HEK293T (cell line): ENCODE data around the gene SHANK3.

Source experiments
- CTCF ChIA-PET: fragments of 350-600 bp; formaldehyde crosslinking; extraction: SDS; loops from one replicate; lab custom pipeline; 2021; ENCODE audit warnings: antibody characterized with exemption, inconsistent platforms; lab: Yijun Ruan, JAX
- POLR2A ChIA-PET: fragments of 350-600 bp; formaldehyde crosslinking; extraction: SDS; loops from one replicate; lab custom pipeline; 2020; ENCODE audit warnings: antibody characterized with exemption, inconsistent platforms; lab: Yijun Ruan, JAX
- DNase-seq: peaks from one replicate; pipeline ENCODE4 v3.0.0; 2012; ENCODE audit warnings: mixed read lengths; ENCODE audit errors: extremely low spot score
- ARNT ChIP-seq: fragments of 450-650 bp; IDR thresholded peaks from 2 replicates; pipeline ENCODE4 v1.6.1; 2017; ENCODE audit warnings: mild to moderate bottlenecking
- BHLHE40 ChIP-seq: fragments of 450-650 bp; IDR thresholded peaks from 2 replicates; pipeline ENCODE4 v1.6.1; 2016; ENCODE audit warnings: mild to moderate bottlenecking, moderate library complexity, borderline replicate concordance
- CTBP1 ChIP-seq: fragments of 450-650 bp; IDR thresholded peaks from 2 replicates; pipeline ENCODE4 v1.6.1; 2016; ENCODE audit warnings: borderline replicate concordance
- ELF4 ChIP-seq: fragments of 450-650 bp; IDR thresholded peaks from 2 replicates; pipeline ENCODE4 v1.6.1; 2017; ENCODE audit warnings: antibody characterized with exemption
- FOXA1 ChIP-seq: fragments of 450-650 bp; IDR thresholded peaks from 2 replicates; pipeline ENCODE4 v1.6.1; 2016; ENCODE audit warnings: mild to moderate bottlenecking
- FOXK2 ChIP-seq: fragments of 450-650 bp; IDR thresholded peaks from 2 replicates; pipeline ENCODE4 v1.6.1; 2016; ENCODE audit warnings: mild to moderate bottlenecking
- FOXM1 ChIP-seq: fragments of 450-650 bp; IDR thresholded peaks from 2 replicates; pipeline ENCODE4 v1.6.1; 2017; ENCODE audit warnings: mild to moderate bottlenecking, borderline replicate concordance
- HDGF ChIP-seq: fragments of 450-650 bp; IDR thresholded peaks from 2 replicates; pipeline ENCODE4 v1.6.1; 2017; ENCODE audit warnings: antibody characterized with exemption, borderline replicate concordance
- L3MBTL2 ChIP-seq: fragments of 450-650 bp; conservative IDR thresholded peaks from 2 replicates; pipeline ENCODE4 v1.6.1; 2016; ENCODE audit warnings: mild to moderate bottlenecking
- LEF1 ChIP-seq: fragments of 450-650 bp; IDR thresholded peaks from 2 replicates; pipeline ENCODE4 v1.6.1; 2017; ENCODE audit warnings: mild to moderate bottlenecking, borderline replicate concordance
- NFRKB ChIP-seq: fragments of 450-650 bp; IDR thresholded peaks from 2 replicates; pipeline ENCODE4 v1.6.1; 2016; ENCODE audit warnings: mild to moderate bottlenecking, moderate library complexity
- PKNOX1 ChIP-seq: fragments of 450-650 bp; IDR thresholded peaks from 2 replicates; pipeline ENCODE4 v1.6.1; 2016
- SP1 ChIP-seq: fragments of 450-650 bp; IDR thresholded peaks from 2 replicates; pipeline ENCODE4 v1.6.1; 2017
- SUZ12 ChIP-seq: fragments of 450-650 bp; IDR thresholded peaks from 2 replicates; pipeline ENCODE4 v1.6.1; 2016; ENCODE audit warnings: mild to moderate bottlenecking
- TARDBP ChIP-seq: fragments of 450-650 bp; IDR thresholded peaks from 2 replicates; pipeline ENCODE4 v1.6.1; 2016
- ZNF384 ChIP-seq: fragments of 450-650 bp; IDR thresholded peaks from 2 replicates; pipeline ENCODE4 v1.6.1; 2016

Gene SHANK3

GRCh38 chr22:50701076-50701419 is 28.4 kb downstream of the SHANK3 start:
- CTCF ChIA-PET: no interaction called here
- DNase-seq: no peak
- POLR2A ChIA-PET: no interaction called here
- TF ChIP-seq TARDBP (no peak), SUZ12 (no peak), CTBP1 (no peak), HDGF (no peak), L3MBTL2 (no peak), BHLHE40 (no peak), NFRKB (no peak), LEF1 (no peak), SP1 (no peak), FOXA1 (no peak), FOXK2 (no peak), ZNF384 (no peak), ELF4 (no peak), FOXM1 (no peak), ARNT (no peak), PKNOX1 (no peak)

- TF ChIP-seq FOXA1 (no peak), SUZ12 (no peak), ZNF384 (no peak), FOXM1 (no peak), TARDBP (no peak), ARNT (no peak), HDGF (no peak), BHLHE40 (no peak)
- ChIA-PET POLR2A (no interaction called here), CTCF (interaction anchor here (1.5 kb wide), 1 partner anchor 176 kb away, joined by 6 read pairs; the partner anchor contains the start of gene SCO2)
- DNase-seq: no peak
Observed at GRCh38 chr22:50701428-50702154, 29.0 kb downstream of the SHANK3 start.

GRCh38 chr22:50702261-50702671 is 29.6 kb downstream of the SHANK3 start:
- CTCF ChIA-PET: interaction anchor here (1.5 kb wide), 1 partner anchor 177 kb away, joined by 6 read pairs; the partner anchor contains the start of gene SCO2
- TF ChIP-seq SP1 (no peak), BHLHE40 (no peak), SUZ12 (no peak), L3MBTL2 (no peak), ZNF384 (no peak), FOXM1 (no peak), NFRKB (no peak), TARDBP (no peak), FOXK2 (no peak), LEF1 (no peak), ELF4 (no peak), ARNT (no peak), HDGF (no peak), CTBP1 (no peak), FOXA1 (no peak), PKNOX1 (no peak)
- DNase-seq: no peak
- POLR2A ChIA-PET: no interaction called here

- ChIA-PET POLR2A (interaction anchor here (0.7 kb wide), 1 partner anchor 140 kb away, joined by 3 read pairs; no protein-coding TSS in a partner anchor), CTCF (interaction anchor here (1.5 kb wide), 1 partner anchor 178 kb away, joined by 6 read pairs; the partner anchor contains the start of gene SCO2)
- no peak for DNase-seq
- TF ChIP-seq ZNF384 (no peak), FOXM1 (no peak), BHLHE40 (no peak), PKNOX1 (no peak), HDGF (no peak)
Observed at GRCh38 chr22:50702821-50703725, 30.4 kb downstream of the SHANK3 start.

- no peak for DNase-seq
- ChIA-PET POLR2A (no interaction called here), CTCF (no interaction called here)
- TF ChIP-seq ELF4: no peak
- no peak for TF ChIP-seq FOXA1
- no peak for TF ChIP-seq L3MBTL2
- TF ChIP-seq PKNOX1: no peak
- no peak for TF ChIP-seq TARDBP
- TF ChIP-seq BHLHE40: no peak
- no peak for TF ChIP-seq ARNT
- no peak for TF ChIP-seq SP1
- no peak for TF ChIP-seq FOXM1
- no peak for TF ChIP-seq FOXK2
- no peak for TF ChIP-seq SUZ12
- TF ChIP-seq NFRKB: no peak
- no peak for TF ChIP-seq HDGF
- no peak for TF ChIP-seq CTBP1
- no peak for TF ChIP-seq ZNF384
Observed at GRCh38 chr22:50703726-50704509, 31.3 kb downstream of the SHANK3 start.
